Naive thymus-derived CD4-positive, alpha-beta T cell (primary cell): ENCODE data around the gene GLMN. TPM values are rescaled to one million over a fixed set of nuclear protein-coding genes. Genes with fewer than 3 reads are reported as not detected.

Experiments
- ATAC-seq: fragments of 150-1000 bp; cut with Tn5 transposase; 2 replicates; pipeline ENCODE4 v1.10.0; 2021; ENCODE audit warnings: mild to moderate bottlenecking, moderate library complexity
- CTCF ChIA-PET: fragments of 350-600 bp; sonication (Branson Sonifier 250); formaldehyde crosslinking; loops from one replicate; lab custom pipeline; 2021; ENCODE audit warnings: antibody characterized with exemption; lab: Charles Lee
- POLR2A ChIA-PET: fragments of 350-600 bp; sonication (Branson Sonifier 250); formaldehyde crosslinking; loops from one replicate; lab custom pipeline; 2021; ENCODE audit warnings: antibody characterized with exemption, inconsistent platforms; lab: Charles Lee
- DNase-seq, 9 donors: peaks; one replicate each; pipeline versions ENCODE4 v3.0.0 to v3.0.0-alpha.2; 2020 to 2022; ENCODE audit warnings: mixed read lengths in 1 of 9
- H3K27ac ChIP-seq: one replicate; pipeline ENCODE4 v1.7.0; 2013; ENCODE audit warnings: mild to moderate bottlenecking, low read depth, low read length, moderate library complexity
- H3K27me3 ChIP-seq, 2 donors: one replicate each; pipeline ENCODE4 v1.7.0; 2013; ENCODE audit warnings: low read length in 2 of 2, mild to moderate bottlenecking in 2 of 2, moderate library complexity in 2 of 2; ENCODE audit not compliant: control insufficient read depth in 2 of 2, insufficient read depth in 2 of 2
- H3K36me3 ChIP-seq, 3 experiments: 1 replicate in 2 of 3; 2 replicates in 1 of 3; pipeline ENCODE4 v1.7.0; 2013; ENCODE audit warnings: low read length in 3 of 3, mild to moderate bottlenecking in 3 of 3, moderate library complexity in 1 of 3; ENCODE audit not compliant: insufficient read depth in 3 of 3, control insufficient read depth in 2 of 3
- H3K4me1 ChIP-seq, 2 donors: one replicate each; pipeline ENCODE4 v1.7.0; 2013; ENCODE audit warnings: low read length in 2 of 2, mild to moderate bottlenecking in 2 of 2, moderate library complexity in 1 of 2; ENCODE audit not compliant: control insufficient read depth in 2 of 2, insufficient read depth in 2 of 2
- H3K4me3 ChIP-seq: 2 replicates; pipeline ENCODE4 v1.7.0; 2013; ENCODE audit warnings: mild to moderate bottlenecking, low read length
- H3K9me3 ChIP-seq, 3 experiments: 1 replicate in 2 of 3; 2 replicates in 1 of 3; pipeline ENCODE4 v1.7.0; 2013; ENCODE audit warnings: low read length in 3 of 3; ENCODE audit not compliant: control insufficient read depth in 2 of 3
- H3K27ac Mint-ChIP-seq, 9 donors: one replicate each; pipeline ENCODE4 v1.8.0; 2020 to 2022; ENCODE audit warnings: mixed read lengths in 9 of 9, mild to moderate bottlenecking in 8 of 9, moderate library complexity in 5 of 9, inconsistent platforms in 2 of 9
- H3K27me3 Mint-ChIP-seq, 5 donors: one replicate each; pipeline ENCODE4 v1.8.0; 2021 to 2022; ENCODE audit warnings: mixed read lengths in 5 of 5, mild to moderate bottlenecking in 1 of 5
- H3K36me3 Mint-ChIP-seq, 5 donors: one replicate each; pipeline ENCODE4 v1.8.0; 2020 to 2022; ENCODE audit warnings: mixed read lengths in 5 of 5, mild to moderate bottlenecking in 3 of 5, inconsistent platforms in 1 of 5
- H3K4me1 Mint-ChIP-seq, 7 donors: one replicate each; pipeline ENCODE4 v1.8.0; 2020 to 2022; ENCODE audit warnings: mixed read lengths in 7 of 7, mild to moderate bottlenecking in 3 of 7, inconsistent platforms in 1 of 7
- H3K4me3 Mint-ChIP-seq, 10 donors: one replicate each; pipeline ENCODE4 v1.8.0; 2020 to 2022; ENCODE audit warnings: mild to moderate bottlenecking in 10 of 10, mixed read lengths in 10 of 10, moderate library complexity in 6 of 10, inconsistent platforms in 2 of 10
- H3K9me3 Mint-ChIP-seq, 11 donors: one replicate each; pipeline ENCODE4 v1.8.0; 2020 to 2022; ENCODE audit warnings: mixed read lengths in 11 of 11, mild to moderate bottlenecking in 4 of 11, inconsistent platforms in 1 of 11, moderate library complexity in 1 of 11
- intact Hi-C, 2 donors: fragments of 100-400 bp; cut with micrococcal nuclease; formaldehyde crosslinking; loops; one replicate each; pipeline ENCODE4 v1.15.1; 2023
- polyA plus RNA-seq, 2 donors: library from polyadenylated mRNA; unstranded; fragments of 300-500 nt; fragmentation: Illumina TruSeq; gene quantifications; one replicate each; pipeline ENCODE4 v1.2.3, GENCODE V29; 2021
- total RNA-seq, 6 experiments: library from RNA in 5 of 6; stranded (reverse) in 5 of 6; gene quantifications; 1 replicate in 5 of 6; 2 replicates in 1 of 6; pipeline ENCODE4 v1.2.3 and lab custom pipeline; 2021 to 2026

The GLMN gene
- total and polyA plus RNA-seq, 7 experiments from 2014 or later = 8.6 to 27.0 (median 13.9) TPM

DNA sequence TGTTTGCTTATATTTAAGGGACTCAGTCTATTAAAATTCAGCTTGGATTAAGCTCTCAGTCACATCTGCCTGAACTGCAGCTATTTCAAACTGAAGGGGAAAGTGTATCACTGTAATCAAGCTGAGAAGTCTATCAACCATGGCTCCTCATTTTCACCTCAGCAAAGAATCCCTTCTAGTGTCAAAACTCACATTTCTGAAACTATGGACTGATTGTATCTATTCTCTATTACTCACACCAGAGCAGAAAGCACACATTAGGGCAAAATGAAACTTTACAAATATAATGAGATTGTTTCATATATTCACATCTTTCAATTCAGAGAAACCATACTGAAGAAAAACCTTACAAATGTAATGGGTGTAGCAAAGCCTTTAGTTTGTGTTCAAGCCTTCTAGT is 95.7 kb downstream of the GLMN start:
- H3K9me3 ChIP-seq = peaks cover 0 to 3% (median 0%) of the 10 kb centered on the region in 3 experiments
- H3K4me3 Mint-ChIP-seq = peak overlapping the region in 6 of 10 donors; percentile 7 to 71 (median 33)
- CTCF ChIA-PET = interaction anchor here (0.7 kb wide), 1 partner anchor 11 kb away, joined by 4 read pairs; no protein-coding TSS in a partner anchor
- peak overlapping the region; percentile 14 to 91 (median 78) for H3K27ac Mint-ChIP-seq
- H3K4me1 ChIP-seq = peaks cover 0 to 10% of the 10 kb centered on the region in 2 donors
- H3K36me3 ChIP-seq = no peaks in the 10 kb centered on the region
- H3K27me3 ChIP-seq = no peaks in the 10 kb centered on the region
- POLR2A ChIA-PET = no interaction called here
- no peak overlapping the region for H3K4me3 ChIP-seq
- no peak for ATAC-seq
- H3K9me3 Mint-ChIP-seq = peaks cover 4 to 40% (median 13%) of the 10 kb centered on the region in 11 donors
- DNase-seq = no peak
- H3K27ac ChIP-seq = no peak overlapping the region
- intact Hi-C loops = loop anchor here in 1 of 2 donors (2.0 to 5.0 kb wide), 2 partner anchors 94 to 122 kb away; partner anchors contain the start of genes BTBD8, GLMN and RPAP2
- peaks cover 4 to 26% (median 16%) of the 10 kb centered on the region in 5 donors for H3K36me3 Mint-ChIP-seq
- H3K4me1 Mint-ChIP-seq = peaks cover 9 to 29% (median 22%) of the 10 kb centered on the region in 7 donors
- no peaks in the 10 kb centered on the region for H3K27me3 Mint-ChIP-seq

GRCh38 chr1:92201973-92202372 is 96.8 kb downstream of the GLMN start:
- ATAC-seq = peak; percentile 24
- peak in 6 of 9 donors; percentile 13 to 38 (median 32) for DNase-seq

More at GRCh38 chr1:92201973-92202372, 96.8 kb downstream of the GLMN start:
- POLR2A ChIA-PET = interaction anchor here (0.6 to 0.7 kb wide), 2 partner anchors 121 to 232 kb away, joined by 3 read pairs; no protein-coding TSS in a partner anchor
- Mint-ChIP-seq H3K4me3 (peak overlapping the region in 9 of 10 donors; percentile 6 to 79 (median 44)), H3K27ac (peak overlapping the region; percentile 66 to 86 (median 78)), H3K27me3 (no peaks in the 10 kb centered on the region), H3K9me3 (peaks cover 4 to 40% (median 12%) of the 10 kb centered on the region in 11 donors), H3K36me3 (peaks cover 4 to 26% (median 16%) of the 10 kb centered on the region in 5 donors), H3K4me1 (peaks cover 9 to 29% (median 22%) of the 10 kb centered on the region in 7 donors)
- Histone ChIP-seq H3K36me3 (no peaks in the 10 kb centered on the region), H3K4me3 (no peak overlapping the region), H3K27me3 (no peaks in the 10 kb centered on the region), H3K9me3 (peaks cover 0 to 3% (median 0%) of the 10 kb centered on the region in 3 experiments), H3K27ac (peak overlapping the region; percentile 49), H3K4me1 (peaks cover 0 to 10% of the 10 kb centered on the region in 2 donors)
- CTCF ChIA-PET = interaction anchor here (0.9 kb wide), 1 partner anchor 9 kb away, joined by 5 read pairs; no protein-coding TSS in a partner anchor
- intact Hi-C loops = loop anchor here in 1 of 2 donors (2.0 to 5.0 kb wide), 2 partner anchors 95 to 121 kb away; partner anchors contain the start of genes BTBD8, GLMN and RPAP2

Other genes with a start within 250 kb of the GLMN start
- not detected for gene SETSIP, start 223.6 kb downstream of the GLMN start, total RNA-seq
- not detected for gene SETSIP, start 223.6 kb downstream of the GLMN start, polyA plus RNA-seq
- 10 to 100 TPM in 1 of 5 experiments, 1 to 10 TPM in 4; 2.4 to 11.4 (median 5.3) TPM for gene BTBD8, start 218.6 kb downstream of the GLMN start, total RNA-seq
- gene BTBD8, start 218.6 kb downstream of the GLMN start, polyA plus RNA-seq = 1 to 10 TPM; 1.7 to 1.9 TPM
- gene C1orf146, start 81.1 kb downstream of the GLMN start, total RNA-seq = not detected
- gene C1orf146, start 81.1 kb downstream of the GLMN start, polyA plus RNA-seq = not detected
- gene RPAP2, start 72 bp upstream of the GLMN start, total RNA-seq = 10 to 100 TPM; 29.5 to 50.7 (median 42.3) TPM
- 10 to 100 TPM; 21.3 to 24.8 TPM for gene RPAP2, start 72 bp upstream of the GLMN start, polyA plus RNA-seq
- gene GFI1, start 187.9 kb upstream of the GLMN start, total RNA-seq = 10 to 100 TPM; 11.5 to 78.8 (median 29.9) TPM
- 1 to 10 TPM; 3.3 to 7.9 TPM for gene GFI1, start 187.9 kb upstream of the GLMN start, polyA plus RNA-seq